Naive thymus-derived CD8-positive, alpha-beta T cell (primary cell): ENCODE data around the gene PDLIM1. TPM values are rescaled to one million over a fixed set of nuclear protein-coding genes. Genes with fewer than 3 reads are reported as not detected.

Experiments
- ATAC-seq, 2 donors: fragments of 150-1000 bp; cut with Tn5 transposase in 1 of 2; sonication (Bioruptor Pico), chemical (Tn5 transposase) in 1 of 2; 1 replicate in 1 of 2; 2 replicates in 1 of 2; pipeline ENCODE4 v1.10.0; 2021; ENCODE audit warnings: mild to moderate bottlenecking in 2 of 2, moderate library complexity in 2 of 2
- POLR2A ChIA-PET: fragments of 350-600 bp; sonication (Branson Sonifier 250); formaldehyde crosslinking; loops from one replicate; lab custom pipeline; 2021; ENCODE audit warnings: antibody characterized with exemption; lab: Charles Lee
- DNase-seq, 10 donors: peaks; one replicate each; pipeline versions ENCODE4 v3.0.0 to v3.0.0-alpha.2; 2020 to 2022
- H3K27ac Mint-ChIP-seq, 10 donors: one replicate each; pipeline ENCODE4 v1.8.0; 2020 to 2022; ENCODE audit warnings: mild to moderate bottlenecking in 10 of 10, mixed read lengths in 10 of 10, moderate library complexity in 4 of 10, inconsistent platforms in 1 of 10
- H3K27me3 Mint-ChIP-seq, 5 donors: one replicate each; pipeline ENCODE4 v1.8.0; 2021 to 2022; ENCODE audit warnings: mixed read lengths in 5 of 5
- H3K36me3 Mint-ChIP-seq, 3 donors: one replicate each; pipeline ENCODE4 v1.8.0; 2020 to 2022; ENCODE audit warnings: mixed read lengths in 3 of 3, mild to moderate bottlenecking in 2 of 3, inconsistent platforms in 1 of 3
- H3K4me1 Mint-ChIP-seq, 4 donors: one replicate each; pipeline ENCODE4 v1.8.0; 2021 to 2022; ENCODE audit warnings: mixed read lengths in 4 of 4
- H3K4me3 Mint-ChIP-seq, 10 donors: one replicate each; pipeline ENCODE4 v1.8.0; 2020 to 2022; ENCODE audit warnings: mild to moderate bottlenecking in 10 of 10, mixed read lengths in 10 of 10, moderate library complexity in 6 of 10, inconsistent platforms in 1 of 10
- H3K9me3 Mint-ChIP-seq, 9 donors: one replicate each; pipeline ENCODE4 v1.8.0; 2020 to 2022; ENCODE audit warnings: mixed read lengths in 9 of 9, mild to moderate bottlenecking in 3 of 9, inconsistent platforms in 1 of 9, moderate library complexity in 1 of 9
- polyA plus RNA-seq, 3 donors: library from polyadenylated mRNA; unstranded; fragments of 300-500 nt; fragmentation: Illumina TruSeq; gene quantifications; one replicate each; pipeline ENCODE4 v1.2.3, GENCODE V29; 2021
- total RNA-seq, 8 experiments: library from RNA in 2 of 8; stranded (reverse) in 2 of 8; gene quantifications; one replicate each; pipeline ENCODE4 v1.2.3 and lab custom pipeline; 2021 to 2026

PDLIM1 gene
- total and polyA plus RNA-seq, 5 experiments from 2014 or later = 0.48 to 15.2 (median 4.5) TPM

GRCh38 chr10:95308389-95309302, 17.8 kb upstream of the PDLIM1 start:
- Mint-ChIP-seq H3K9me3 (no peaks in the 10 kb centered on the region), H3K4me1 (peaks cover 0 to 15% (median 0%) of the 10 kb centered on the region in 4 donors)
- no peak for DNase-seq

GRCh38 chr10:95306851-95307250, 16.0 kb upstream of the PDLIM1 start:
- no peak for ATAC-seq
- POLR2A ChIA-PET = no interaction called here
- no peaks in the 10 kb centered on the region for H3K36me3 Mint-ChIP-seq

More at GRCh38 chr10:95308389-95309302, 17.8 kb upstream of the PDLIM1 start:
- no peak for ATAC-seq
- POLR2A ChIA-PET = no interaction called here
- no peaks in the 10 kb centered on the region for H3K36me3 Mint-ChIP-seq
- H3K27me3 Mint-ChIP-seq = peaks cover 0 to 4% (median 0%) of the 10 kb centered on the region in 5 donors
- H3K4me3 Mint-ChIP-seq = no peak overlapping the region
- peak overlapping the region in 1 of 10 donors; percentile 28 for H3K27ac Mint-ChIP-seq

GRCh38 chr10:95306318-95306650, 15.5 kb upstream of the PDLIM1 start:
- H3K4me3 Mint-ChIP-seq = no peak overlapping the region
- no peak for ATAC-seq
- H3K4me1 Mint-ChIP-seq = peaks cover 0 to 15% (median 0%) of the 10 kb centered on the region in 4 donors
- H3K9me3 Mint-ChIP-seq = no peaks in the 10 kb centered on the region
- DNase-seq = no peak
- POLR2A ChIA-PET = no interaction called here
- no peaks in the 10 kb centered on the region for H3K36me3 Mint-ChIP-seq
- H3K27me3 Mint-ChIP-seq = peaks cover 0 to 4% (median 0%) of the 10 kb centered on the region in 5 donors
- H3K27ac Mint-ChIP-seq = no peak overlapping the region

More at GRCh38 chr10:95306851-95307250, 16.0 kb upstream of the PDLIM1 start:
- Mint-ChIP-seq H3K4me3 (no peak overlapping the region), H3K4me1 (peaks cover 0 to 15% (median 0%) of the 10 kb centered on the region in 4 donors), H3K27ac (no peak overlapping the region), H3K27me3 (peaks cover 0 to 4% (median 0%) of the 10 kb centered on the region in 5 donors), H3K9me3 (no peaks in the 10 kb centered on the region)
- no peak for DNase-seq

GRCh38 chr10:95305606-95306317, 15.0 kb upstream of the PDLIM1 start:
- Mint-ChIP-seq H3K4me1 (peaks cover 0 to 14% (median 0%) of the 10 kb centered on the region in 4 donors), H3K9me3 (no peaks in the 10 kb centered on the region), H3K27me3 (peaks cover 0 to 4% (median 2%) of the 10 kb centered on the region in 5 donors), H3K36me3 (no peaks in the 10 kb centered on the region), H3K4me3 (no peak overlapping the region), H3K27ac (no peak overlapping the region)
- no peak for DNase-seq
- no peak for ATAC-seq
- POLR2A ChIA-PET = no interaction called here

GRCh38 chr10:95304976-95305375, 14.2 kb upstream of the PDLIM1 start:
- Mint-ChIP-seq H3K27me3 (peaks cover 0 to 2% (median 0%) of the 10 kb centered on the region in 5 donors), H3K36me3 (no peaks in the 10 kb centered on the region), H3K9me3 (no peaks in the 10 kb centered on the region), H3K27ac (no peak overlapping the region), H3K4me3 (no peak overlapping the region), H3K4me1 (peaks cover 0 to 7% (median 0%) of the 10 kb centered on the region in 4 donors)
- DNase-seq (no peak), ATAC-seq (no peak)
- POLR2A ChIA-PET = no interaction called here

- ATAC-seq = no peak
- no peak for DNase-seq
- no peaks in the 10 kb centered on the region for H3K36me3 Mint-ChIP-seq
- H3K4me1 Mint-ChIP-seq = peaks cover 0 to 5% (median 0%) of the 10 kb centered on the region in 4 donors
- POLR2A ChIA-PET = no interaction called here
- H3K27ac Mint-ChIP-seq = no peak overlapping the region
- no peak overlapping the region for H3K4me3 Mint-ChIP-seq
- H3K9me3 Mint-ChIP-seq = no peaks in the 10 kb centered on the region
- H3K27me3 Mint-ChIP-seq = peaks cover 0 to 2% (median 0%) of the 10 kb centered on the region in 5 donors
Observed at GRCh38 chr10:95304463-95304862, 13.7 kb upstream of the PDLIM1 start.

GRCh38 chr10:95303950-95304349, 13.1 kb upstream of the PDLIM1 start:
- no peaks in the 10 kb centered on the region for H3K36me3 Mint-ChIP-seq
- peaks cover 0 to 2% (median 0%) of the 10 kb centered on the region in 5 donors for H3K27me3 Mint-ChIP-seq
- no peak for ATAC-seq
- no peak overlapping the region for H3K27ac Mint-ChIP-seq
- POLR2A ChIA-PET = no interaction called here
- DNase-seq = no peak
- no peak overlapping the region for H3K4me3 Mint-ChIP-seq
- H3K9me3 Mint-ChIP-seq = no peaks in the 10 kb centered on the region
- H3K4me1 Mint-ChIP-seq = peaks cover 0 to 5% (median 0%) of the 10 kb centered on the region in 4 donors

- Mint-ChIP-seq H3K27ac (no peak overlapping the region), H3K36me3 (no peaks in the 10 kb centered on the region), H3K4me1 (peaks cover 0 to 2% (median 0%) of the 10 kb centered on the region in 4 donors), H3K9me3 (no peaks in the 10 kb centered on the region), H3K27me3 (peaks cover 0 to 2% (median 0%) of the 10 kb centered on the region in 5 donors), H3K4me3 (no peak overlapping the region)
- DNase-seq = no peak
- POLR2A ChIA-PET = no interaction called here
- no peak for ATAC-seq
Observed at GRCh38 chr10:95303535-95303934, 12.7 kb upstream of the PDLIM1 start.

GRCh38 chr10:95300022-95300539, 9.3 kb upstream of the PDLIM1 start:
- H3K36me3 Mint-ChIP-seq = no peaks in the 10 kb centered on the region
- H3K9me3 Mint-ChIP-seq = no peaks in the 10 kb centered on the region
- no peak for DNase-seq
- no peak for ATAC-seq
- H3K4me3 Mint-ChIP-seq = no peak overlapping the region
- POLR2A ChIA-PET = no interaction called here
- peaks cover 0 to 26% (median 5%) of the 10 kb centered on the region in 4 donors for H3K4me1 Mint-ChIP-seq
- H3K27ac Mint-ChIP-seq = no peak overlapping the region
- peaks cover 0 to 3% (median 0%) of the 10 kb centered on the region in 5 donors for H3K27me3 Mint-ChIP-seq

GRCh38 chr10:95297402-95297801, 6.6 kb upstream of the PDLIM1 start:
- DNase-seq (no peak), ATAC-seq (no peak)
- peaks cover 0 to 44% (median 13%) of the 10 kb centered on the region in 4 donors for H3K4me1 Mint-ChIP-seq
- H3K27me3 Mint-ChIP-seq = peaks cover 4 to 24% (median 11%) of the 10 kb centered on the region in 5 donors
- POLR2A ChIA-PET = no interaction called here
- H3K36me3 Mint-ChIP-seq = no peaks in the 10 kb centered on the region
- H3K4me3 Mint-ChIP-seq = no peak overlapping the region
- no peaks in the 10 kb centered on the region for H3K9me3 Mint-ChIP-seq
- H3K27ac Mint-ChIP-seq = peak overlapping the region in 2 of 10 donors; percentile 7 to 71

GRCh38 chr10:95296764-95297163, 6.0 kb upstream of the PDLIM1 start:
- no peak for DNase-seq

GRCh38 chr10:95295031-95295755, 4.4 kb upstream of the PDLIM1 start:
- POLR2A ChIA-PET = no interaction called here
- DNase-seq (peak in 5 of 10 donors; percentile 16 to 68 (median 40)), ATAC-seq (peak; percentile 30 to 64)
- Mint-ChIP-seq H3K27ac (peak overlapping the region in 4 of 10 donors; percentile 46 to 86 (median 62)), H3K4me3 (peak overlapping the region; percentile 29 to 80 (median 66)), H3K9me3 (no peaks in the 10 kb centered on the region), H3K27me3 (peaks cover 12 to 41% (median 23%) of the 10 kb centered on the region in 5 donors), H3K4me1 (peaks cover 4 to 52% (median 21%) of the 10 kb centered on the region in 4 donors), H3K36me3 (peaks cover 0 to 6% (median 0%) of the 10 kb centered on the region in 3 donors)

More at GRCh38 chr10:95296764-95297163, 6.0 kb upstream of the PDLIM1 start:
- Mint-ChIP-seq H3K27me3 (peaks cover 6 to 31% (median 16%) of the 10 kb centered on the region in 5 donors), H3K27ac (peak overlapping the region in 1 of 10 donors; percentile 19), H3K4me3 (no peak overlapping the region), H3K36me3 (peaks cover 0 to 2% (median 0%) of the 10 kb centered on the region in 3 donors), H3K9me3 (no peaks in the 10 kb centered on the region), H3K4me1 (peaks cover 0 to 47% (median 15%) of the 10 kb centered on the region in 4 donors)
- ATAC-seq = no peak
- POLR2A ChIA-PET = no interaction called here
